ENCODE data around the gene CHD2. TPM values are rescaled to one million over a fixed set of nuclear protein-coding genes. Genes with fewer than 3 reads are reported as not detected.
"Not testable (repeated sequence)": the region's sequence is repeated elsewhere in the genome, so short reads cannot be mapped to it uniquely, and the experiment has no call there.

The CHD2 gene
- total RNA-seq, 1 donor from 2014 or later = 65.6 TPM

DNA sequence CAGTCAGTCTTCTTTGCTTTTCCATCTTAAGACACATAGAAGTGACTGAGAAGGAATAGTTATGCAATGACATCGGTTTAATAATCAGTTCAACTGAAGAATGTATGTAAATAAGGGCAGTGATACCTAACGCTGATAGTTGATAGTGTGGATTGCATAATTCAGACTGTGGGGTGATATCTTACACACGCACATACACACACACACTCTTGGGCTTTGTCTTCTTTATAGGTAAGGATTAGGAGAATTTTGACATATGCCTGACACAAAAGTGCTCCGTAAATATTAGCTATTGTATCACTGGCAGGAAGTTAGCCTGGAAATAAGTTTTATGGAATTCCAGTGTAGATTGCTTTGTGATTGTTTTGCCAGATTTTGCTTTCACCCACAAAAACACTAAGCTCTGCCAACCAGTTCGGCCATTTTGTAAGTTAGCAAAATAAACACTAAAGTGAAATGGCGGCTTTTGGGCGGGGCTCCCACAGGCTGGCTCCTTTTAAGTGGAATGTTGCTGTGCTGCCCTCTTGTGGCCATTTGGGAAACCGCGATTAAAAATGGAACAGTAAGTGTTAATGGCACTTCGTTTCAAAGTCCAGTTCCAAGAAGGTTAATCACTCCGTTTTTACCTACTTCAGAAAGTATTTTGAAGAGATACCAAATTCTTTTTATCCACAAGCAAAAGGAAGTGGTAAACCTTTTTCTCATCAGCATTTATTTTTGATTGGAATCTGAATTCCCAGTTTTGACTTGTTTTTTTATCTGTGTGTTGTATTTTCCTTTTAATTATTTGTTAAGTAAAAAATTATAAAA, 17.7 kb downstream of the CHD2 start:
- FAIRE-seq (no peak), DNase-seq (ENCODE audit: low read depth) (peak; percentile 97)
- TF ChIP-seq CTCF (IDR thresholded peaks at IDR 0.05; ENCODE audit: insufficient read depth, low read length, severe bottlenecking) = peak; percentile 73
- Histone ChIP-seq H3K36me3 (ENCODE audit: control insufficient read depth, insufficient read depth, low read length) (peaks cover 7% of the 10 kb centered on the region), H3K27me3 (ENCODE audit: control insufficient read depth, insufficient read depth, low read length) (no peaks in the 10 kb centered on the region), H3K4me3 (ENCODE audit: low read depth, low read length) (no peak overlapping the region)

- H3K27me3 ChIP-seq (ENCODE audit: control insufficient read depth, insufficient read depth, low read length); H3K36me3 ChIP-seq (ENCODE audit: control insufficient read depth, insufficient read depth, low read length); DNase-seq (ENCODE audit: low read depth); FAIRE-seq; H3K4me3 ChIP-seq (ENCODE audit: low read depth, low read length): not testable (repeated sequence)
Observed at GRCh38 chr15:92918881-92919280, 18.8 kb downstream of the CHD2 start.

- H3K36me3 ChIP-seq (ENCODE audit: control insufficient read depth, insufficient read depth, low read length) = peaks cover 12% of the 10 kb centered on the region
- peak; percentile 74 for DNase-seq (ENCODE audit: low read depth)
- H3K27me3 ChIP-seq (ENCODE audit: control insufficient read depth, insufficient read depth, low read length) = no peaks in the 10 kb centered on the region
- no peak for TF ChIP-seq CTCF (IDR thresholded peaks at IDR 0.05; ENCODE audit: insufficient read depth, low read length, severe bottlenecking)
- no peak for FAIRE-seq
- no peak overlapping the region for H3K4me3 ChIP-seq (ENCODE audit: low read depth, low read length)
Observed at GRCh38 chr15:92920595-92921161, 20.6 kb downstream of the CHD2 start.

DNA sequence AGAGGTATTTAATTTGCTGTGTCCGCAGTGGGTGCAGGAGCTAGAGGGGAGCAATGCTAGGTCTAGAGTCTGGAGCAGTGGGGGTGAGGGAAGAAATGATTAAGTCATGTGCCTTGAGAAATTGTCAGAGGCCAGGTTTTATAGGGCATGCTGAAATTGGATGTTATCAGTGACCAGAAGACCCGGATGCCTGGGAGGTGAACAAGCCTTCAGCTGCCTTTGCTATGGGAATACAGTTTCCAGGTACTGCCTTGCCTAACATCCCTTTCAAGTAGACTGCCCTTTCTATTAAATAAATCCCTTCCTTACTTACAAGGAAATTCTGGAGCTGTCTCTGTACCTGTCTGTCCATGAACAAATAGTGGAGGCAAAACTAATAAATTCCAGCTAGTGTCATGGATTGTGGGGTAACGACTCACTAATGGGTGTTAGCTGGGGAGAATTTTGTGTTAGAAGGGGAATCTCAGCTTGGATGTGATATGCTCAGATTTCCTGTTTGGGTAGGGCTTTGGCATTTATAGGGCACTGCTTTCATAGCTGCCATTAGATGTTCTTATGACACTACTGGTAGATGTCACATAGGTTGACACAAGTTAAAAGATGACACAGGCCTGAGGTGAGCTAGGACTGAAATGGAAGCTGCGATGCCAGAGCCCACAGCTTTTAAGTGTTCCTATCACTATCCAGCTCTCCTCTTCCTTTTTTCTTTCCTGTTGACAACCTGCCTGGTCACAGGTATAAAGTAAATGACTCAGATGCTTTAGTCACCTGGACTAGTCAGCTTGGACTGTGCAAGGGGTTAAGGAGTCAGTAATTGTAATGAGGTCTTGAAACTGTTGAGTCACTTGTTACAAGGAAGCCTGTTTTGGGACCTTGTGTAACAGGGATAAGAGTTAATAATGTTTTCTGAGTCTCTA, 21.3 kb downstream of the CHD2 start:
- peak; percentile 99 for DNase-seq (ENCODE audit: low read depth)
- Histone ChIP-seq H3K4me3 (ENCODE audit: low read depth, low read length) (no peak overlapping the region), H3K27me3 (ENCODE audit: control insufficient read depth, insufficient read depth, low read length) (no peaks in the 10 kb centered on the region), H3K36me3 (ENCODE audit: control insufficient read depth, insufficient read depth, low read length) (peaks cover 16% of the 10 kb centered on the region)
- FAIRE-seq = no peak
- TF ChIP-seq CTCF (IDR thresholded peaks at IDR 0.05; ENCODE audit: insufficient read depth, low read length, severe bottlenecking) = no peak

DNA sequence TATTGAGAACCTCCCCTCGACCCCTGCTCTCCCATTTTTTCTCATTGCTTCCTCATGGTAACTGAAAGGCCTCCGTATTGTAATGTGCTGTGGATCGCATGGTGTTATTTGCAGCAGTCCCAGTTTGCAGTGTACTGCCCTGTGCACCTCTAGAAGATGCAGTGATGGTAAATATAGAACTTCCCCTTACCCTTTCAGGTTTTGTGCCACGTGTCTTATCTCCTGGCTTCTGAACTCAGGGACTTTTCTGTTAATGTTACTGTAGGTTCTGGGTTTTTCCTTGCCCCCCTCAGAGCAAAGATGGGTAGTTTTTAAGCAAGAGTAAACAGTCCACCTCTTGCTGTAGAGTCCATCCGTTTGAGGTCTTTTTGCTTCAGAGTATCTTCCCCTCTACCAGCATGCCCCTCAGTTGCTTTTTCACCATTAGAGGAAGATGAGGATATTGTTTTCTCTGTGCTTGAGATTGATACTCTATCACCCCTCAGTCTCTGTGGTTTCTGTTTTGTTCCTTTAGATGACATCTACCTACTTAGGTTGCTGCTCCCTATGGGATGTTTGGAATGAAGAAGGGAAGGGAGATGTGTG, 22.4 kb downstream of the CHD2 start:
- DNase-seq (ENCODE audit: low read depth) (no peak), FAIRE-seq (no peak)
- Histone ChIP-seq H3K36me3 (ENCODE audit: control insufficient read depth, insufficient read depth, low read length) (peaks cover 19% of the 10 kb centered on the region), H3K4me3 (ENCODE audit: low read depth, low read length) (no peak overlapping the region), H3K27me3 (ENCODE audit: control insufficient read depth, insufficient read depth, low read length) (no peaks in the 10 kb centered on the region)
- no peak for TF ChIP-seq CTCF (IDR thresholded peaks at IDR 0.05; ENCODE audit: insufficient read depth, low read length, severe bottlenecking)
